ENCODE results near the gene OTUD1.

DNA sequence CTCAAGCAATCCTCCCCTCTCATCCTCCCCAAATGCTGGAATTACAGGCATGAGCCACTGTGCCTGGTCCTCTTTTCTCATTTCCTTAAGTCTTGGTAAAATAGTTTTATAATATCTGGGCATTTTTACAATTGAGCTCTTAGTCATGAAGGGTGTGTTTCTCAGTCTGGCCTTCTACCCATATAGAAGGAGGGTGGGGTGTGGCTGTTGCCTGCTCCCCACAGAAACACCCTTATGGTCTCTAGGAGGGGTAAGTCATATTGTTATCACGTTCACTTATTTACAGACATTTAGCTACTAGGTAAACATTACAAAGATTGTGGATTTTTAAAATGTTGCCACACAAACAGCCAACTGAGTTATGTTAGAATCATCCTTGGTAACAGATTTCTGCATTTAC, 6.7 kb upstream of the OTUD1 start:
- TF ChIP-seq EZH2 (IDR thresholded peaks at IDR 0.05; ENCODE audit: insufficient read depth, poor library complexity, severe bottlenecking) (no peak), EZH2phosphoT487 (IDR thresholded peaks at IDR 0.05; ENCODE audit: insufficient read depth, low read depth) (no peak)

Measured in GM23248 (cell line).